ENCODE measurements around the gene AHCYL1. TPM values are rescaled to one million over a fixed set of nuclear protein-coding genes. Genes with fewer than 3 reads are reported as not detected.

Gene AHCYL1
- total RNA-seq, 2 donors from 2014 or later = 47.5 to 51.5 TPM

GRCh38 chr1:109974191-109974590, 10.4 kb upstream of the AHCYL1 start:
- no peaks in the 10 kb centered on the region for H3K36me3 ChIP-seq
- no peaks in the 10 kb centered on the region for H3K27me3 ChIP-seq (replicated peaks; ENCODE audit: insufficient read depth)
- intact Hi-C loops (cut with DNase I) = no loop called here
- no peak overlapping the region for H3K27ac ChIP-seq
- H3K4me1 ChIP-seq (replicated peaks) = no peaks in the 10 kb centered on the region
- WGBS = 89% methylated on average over 3 of the region's 3 CpGs
- no peaks in the 10 kb centered on the region for H3K9me3 ChIP-seq
- no peak overlapping the region for H3K4me3 ChIP-seq
- TF ChIP-seq POLR2AphosphoS5 (IDR thresholded peaks at IDR 0.05) (no peak), CTCF (IDR thresholded peaks at IDR 0.05) (no peak), POLR2A (IDR thresholded peaks at IDR 0.05) (no peak)
- DNase-seq (ENCODE audit: low spot score) = no peak

- TF ChIP-seq POLR2A (IDR thresholded peaks at IDR 0.05) = no peak
- TF ChIP-seq POLR2AphosphoS5 (IDR thresholded peaks at IDR 0.05) = no peak
- TF ChIP-seq CTCF (IDR thresholded peaks at IDR 0.05) = no peak
- no peak overlapping the region for H3K4me3 ChIP-seq
- no peaks in the 10 kb centered on the region for H3K27me3 ChIP-seq (replicated peaks; ENCODE audit: insufficient read depth)
- no peaks in the 10 kb centered on the region for H3K4me1 ChIP-seq (replicated peaks)
- intact Hi-C loops (cut with DNase I) = no loop called here
- WGBS = 93% methylated on average over 3 of the region's 3 CpGs
- no peaks in the 10 kb centered on the region for H3K36me3 ChIP-seq
- H3K9me3 ChIP-seq = no peaks in the 10 kb centered on the region
- no peak overlapping the region for H3K27ac ChIP-seq
- DNase-seq (ENCODE audit: low spot score) = no peak
Observed at GRCh38 chr1:109975718-109976117, 8.8 kb upstream of the AHCYL1 start.

GRCh38 chr1:109976762-109977161, 7.8 kb upstream of the AHCYL1 start:
- no peak for DNase-seq (ENCODE audit: low spot score)
- no peaks in the 10 kb centered on the region for H3K9me3 ChIP-seq
- no peak for TF ChIP-seq CTCF (IDR thresholded peaks at IDR 0.05)
- no peak for TF ChIP-seq POLR2A (IDR thresholded peaks at IDR 0.05)
- no peak for TF ChIP-seq POLR2AphosphoS5 (IDR thresholded peaks at IDR 0.05)
- intact Hi-C loops (cut with DNase I) = no loop called here
- no peaks in the 10 kb centered on the region for H3K36me3 ChIP-seq
- no peak overlapping the region for H3K4me3 ChIP-seq
- H3K4me1 ChIP-seq (replicated peaks) = no peaks in the 10 kb centered on the region
- no peak overlapping the region for H3K27ac ChIP-seq
- 97% methylated on average over 4 of the region's 4 CpGs for WGBS
- H3K27me3 ChIP-seq (replicated peaks; ENCODE audit: insufficient read depth) = no peaks in the 10 kb centered on the region

- Histone ChIP-seq H3K4me1 (replicated peaks) (no peaks in the 10 kb centered on the region), H3K9me3 (no peaks in the 10 kb centered on the region), H3K36me3 (no peaks in the 10 kb centered on the region), H3K4me3 (no peak overlapping the region), H3K27ac (no peak overlapping the region), H3K27me3 (replicated peaks; ENCODE audit: insufficient read depth) (no peaks in the 10 kb centered on the region)
- 89% methylated on average over 8 of the region's 8 CpGs for WGBS
- intact Hi-C loops (cut with DNase I) = no loop called here
- DNase-seq (ENCODE audit: low spot score) = no peak
- no peak for TF ChIP-seq CTCF (IDR thresholded peaks at IDR 0.05)
Observed at GRCh38 chr1:109977225-109977624, 7.3 kb upstream of the AHCYL1 start.

GRCh38 chr1:109977657-109978378, 6.7 kb upstream of the AHCYL1 start:
- Histone ChIP-seq H3K36me3 (no peaks in the 10 kb centered on the region), H3K27me3 (replicated peaks; ENCODE audit: insufficient read depth) (no peaks in the 10 kb centered on the region), H3K9me3 (no peaks in the 10 kb centered on the region), H3K27ac (no peak overlapping the region), H3K4me1 (replicated peaks) (no peaks in the 10 kb centered on the region), H3K4me3 (no peak overlapping the region)
- intact Hi-C loops (cut with DNase I) = no loop called here
- DNase-seq (ENCODE audit: low spot score) = no peak
- no peak for TF ChIP-seq POLR2A (IDR thresholded peaks at IDR 0.05)
- TF ChIP-seq CTCF (IDR thresholded peaks at IDR 0.05) = no peak
- TF ChIP-seq POLR2AphosphoS5 (IDR thresholded peaks at IDR 0.05) = no peak
- 90% methylated on average over 12 of the region's 12 CpGs for WGBS
